Body of pancreas (tissue), 4 donors: ENCODE data around the gene SPATA25.

Experiments
- POLR2A ChIP-seq, 3 donors: fragments of 450-650 bp; IDR thresholded peaks; one replicate each; pipeline ENCODE4 v1.6.1; 2016; ENCODE audit warnings: antibody characterized with exemption in 3 of 3, mild to moderate bottlenecking in 2 of 3
- TF ChIP-seq, protein P1 (sequence below), 7 experiments: fragments of 450-650 bp in 4 of 7; fragments of 200-600 bp in 3 of 7; sonication (generic) in 3 of 7; IDR thresholded peaks; one replicate each; pipeline ENCODE4 v1.5.1; 2016 to 2019; ENCODE audit warnings: antibody characterized with exemption in 7 of 7

- TF ChIP-seq, protein P1, sequence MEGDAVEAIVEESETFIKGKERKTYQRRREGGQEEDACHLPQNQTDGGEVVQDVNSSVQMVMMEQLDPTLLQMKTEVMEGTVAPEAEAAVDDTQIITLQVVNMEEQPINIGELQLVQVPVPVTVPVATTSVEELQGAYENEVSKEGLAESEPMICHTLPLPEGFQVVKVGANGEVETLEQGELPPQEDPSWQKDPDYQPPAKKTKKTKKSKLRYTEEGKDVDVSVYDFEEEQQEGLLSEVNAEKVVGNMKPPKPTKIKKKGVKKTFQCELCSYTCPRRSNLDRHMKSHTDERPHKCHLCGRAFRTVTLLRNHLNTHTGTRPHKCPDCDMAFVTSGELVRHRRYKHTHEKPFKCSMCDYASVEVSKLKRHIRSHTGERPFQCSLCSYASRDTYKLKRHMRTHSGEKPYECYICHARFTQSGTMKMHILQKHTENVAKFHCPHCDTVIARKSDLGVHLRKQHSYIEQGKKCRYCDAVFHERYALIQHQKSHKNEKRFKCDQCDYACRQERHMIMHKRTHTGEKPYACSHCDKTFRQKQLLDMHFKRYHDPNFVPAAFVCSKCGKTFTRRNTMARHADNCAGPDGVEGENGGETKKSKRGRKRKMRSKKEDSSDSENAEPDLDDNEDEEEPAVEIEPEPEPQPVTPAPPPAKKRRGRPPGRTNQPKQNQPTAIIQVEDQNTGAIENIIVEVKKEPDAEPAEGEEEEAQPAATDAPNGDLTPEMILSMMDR (IDR thresholded peaks at IDR 0.05), result no peak
- no peak for TF ChIP-seq POLR2A (IDR thresholded peaks at IDR 0.05)
Measured at GRCh38 chr20:45918182-45918737, 30.8 kb upstream of the SPATA25 start.
